ENCODE results near the gene HDGF.

GRCh38 chr1:156709757-156710489 lies 41.6 kb downstream of the HDGF start:
- TF ChIP-seq SUZ12 (IDR thresholded peaks at IDR 0.05; ENCODE audit: extremely low read depth, insufficient read depth, insufficient read length) (no peak), ZNF274 (IDR thresholded peaks at IDR 0.05; ENCODE audit: low read depth, low read length) (no peak)
